Right hindlimb (tissue), 1 donor: Measurements from ENCODE around the gene TTC9.

Source experiments
- DNase-seq: peaks from one replicate; pipeline ENCODE4 v3.0.0-alpha.2; 2018

Gene TTC9

GRCh38 chr14:70718383-70719118 is 76.8 kb downstream of the TTC9 start:
- DNase-seq, result no peak

- no peak for DNase-seq
Measured at GRCh38 chr14:70721542-70721941, 79.8 kb downstream of the TTC9 start.

DNA sequence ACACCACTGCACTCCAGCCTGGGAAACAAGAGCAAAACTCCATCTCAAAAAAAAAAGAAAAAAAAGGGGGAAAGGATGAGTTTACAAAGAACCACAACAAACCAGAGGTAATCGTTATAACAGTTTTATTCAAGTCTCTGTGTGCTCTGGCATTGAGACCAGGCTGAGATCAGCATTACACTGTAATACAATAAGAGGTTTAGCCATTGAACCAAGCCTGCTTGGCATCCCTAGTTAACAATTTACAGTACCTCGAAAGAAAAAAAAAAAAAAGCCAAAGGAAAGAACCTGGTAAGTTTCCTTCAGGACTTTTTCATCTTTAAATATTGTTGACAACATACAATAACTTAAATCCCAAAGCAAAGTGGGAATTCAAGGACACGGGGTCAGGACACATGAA is 80.7 kb downstream of the TTC9 start:
- DNase-seq, result no peak

DNA sequence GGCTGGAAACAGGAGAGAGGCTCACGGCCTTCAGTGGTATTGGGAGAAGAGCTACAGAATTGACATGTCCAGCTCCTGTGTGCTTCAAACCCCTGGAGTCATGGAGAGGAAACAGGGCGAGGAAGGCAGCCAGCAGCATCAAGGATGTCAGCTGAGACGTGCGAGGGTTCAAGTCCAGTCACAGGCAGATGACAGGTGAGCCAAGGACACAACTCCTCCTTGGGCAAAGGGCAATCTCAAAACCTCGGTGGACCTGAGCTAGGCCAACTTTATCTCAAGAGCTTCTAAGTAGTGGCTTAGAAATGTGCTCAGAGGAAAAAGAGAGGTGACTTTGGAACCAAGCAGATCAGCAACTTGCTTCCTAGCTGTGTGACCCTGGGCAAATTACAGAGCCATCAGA is 81.6 kb downstream of the TTC9 start:
- DNase-seq, result no peak

- DNase-seq, result no peak
Measured at GRCh38 chr14:70724110-70724509, 82.4 kb downstream of the TTC9 start.

DNA sequence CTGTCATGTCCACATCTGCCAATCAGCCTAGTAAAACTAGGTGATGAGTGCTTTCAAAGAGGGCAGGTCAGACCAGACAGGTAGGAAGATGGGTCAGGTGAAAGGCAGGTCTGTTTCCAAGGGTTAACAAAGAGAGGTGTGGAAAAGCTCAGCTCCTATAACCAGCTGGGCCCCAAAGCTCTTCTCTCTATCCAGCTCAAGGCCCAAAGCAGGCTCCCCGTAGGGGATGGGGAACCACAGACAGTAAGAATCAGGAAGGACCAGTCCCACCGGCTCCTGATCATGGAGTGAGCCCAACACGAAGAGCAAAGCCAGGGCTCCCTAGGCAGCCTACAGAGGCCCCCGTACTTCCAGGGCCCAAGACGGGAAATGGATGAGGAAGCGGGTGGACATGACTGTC is 83.2 kb downstream of the TTC9 start:
- no peak for DNase-seq
